SK-N-SH treated with all-trans-retinoic acid at 6 μM for 48 hours (cell line): ENCODE results near the gene EFCAB5.

ENCODE experiments used
- ISL1 ChIP-seq: fragments of 250-450 bp; sonication (Bioruptor Pico); IDR thresholded peaks from 2 replicates; pipeline ENCODE4 v2.1.2; 2022; ENCODE audit warnings: mild to moderate bottlenecking, moderate library complexity
- OSR1 ChIP-seq: fragments of 250-450 bp; sonication (Bioruptor Pico); IDR thresholded peaks from 2 replicates; pipeline ENCODE4 v1.8.0; 2022; ENCODE audit warnings: moderate library complexity, mild to moderate bottlenecking, inconsistent platforms
- PPARA ChIP-seq: fragments of 250-450 bp; sonication (Bioruptor Pico); IDR thresholded peaks from 2 replicates; pipeline ENCODE4 v1.5.0; 2020; ENCODE audit warnings: mild to moderate bottlenecking, borderline replicate concordance
- RARB ChIP-seq: fragments of 250-450 bp; sonication (Bioruptor Pico); IDR thresholded peaks from 2 replicates; pipeline ENCODE4 v1.8.0; 2021; ENCODE audit warnings: mild to moderate bottlenecking, moderate library complexity
- SNAI2 ChIP-seq: fragments of 250-450 bp; sonication (Bioruptor Pico); IDR thresholded peaks from 2 replicates; pipeline ENCODE4 v1.5.0; 2020; ENCODE audit warnings: mild to moderate bottlenecking, moderate library complexity
- TOX ChIP-seq: fragments of 250-450 bp; sonication (Bioruptor Pico); IDR thresholded peaks from 2 replicates; pipeline ENCODE4 v1.8.0; 2021; ENCODE audit warnings: mild to moderate bottlenecking, moderate library complexity, borderline replicate concordance
- ZFP3 ChIP-seq: fragments of 250-450 bp; sonication (Bioruptor Pico); IDR thresholded peaks from 2 replicates; pipeline ENCODE4 v1.5.0; 2020; ENCODE audit warnings: mild to moderate bottlenecking, moderate library complexity
- ZFP30 ChIP-seq: fragments of 450-650 bp; formaldehyde crosslinking; IDR thresholded peaks from 2 replicates; pipeline ENCODE4 v1.5.0; 2022; ENCODE audit warnings: mild to moderate bottlenecking, moderate library complexity
- ZNF8 ChIP-seq: fragments of 450-650 bp; formaldehyde crosslinking; IDR thresholded peaks from 2 replicates; pipeline ENCODE4 v1.5.0; 2020; ENCODE audit warnings: mild to moderate bottlenecking, moderate library complexity
- TF ChIP-seq, protein P1 (sequence below): fragments of 250-450 bp; sonication (Bioruptor Pico); IDR thresholded peaks from 2 replicates; pipeline ENCODE4 v1.8.0; 2020; ENCODE audit warnings: mild to moderate bottlenecking, moderate library complexity, borderline replicate concordance
- TF ChIP-seq, protein P2 (sequence below): fragments of 250-450 bp; sonication (Bioruptor Pico); IDR thresholded peaks from 2 replicates; pipeline ENCODE4 v1.5.0; 2020; ENCODE audit warnings: mild to moderate bottlenecking, moderate library complexity
- TF ChIP-seq, protein P3 (sequence below): fragments of 250-450 bp; sonication (Bioruptor Pico); IDR thresholded peaks from 2 replicates; pipeline ENCODE4 v1.8.0; 2021; ENCODE audit warnings: low read depth, mild to moderate bottlenecking, moderate library complexity, borderline replicate concordance

DNA sequence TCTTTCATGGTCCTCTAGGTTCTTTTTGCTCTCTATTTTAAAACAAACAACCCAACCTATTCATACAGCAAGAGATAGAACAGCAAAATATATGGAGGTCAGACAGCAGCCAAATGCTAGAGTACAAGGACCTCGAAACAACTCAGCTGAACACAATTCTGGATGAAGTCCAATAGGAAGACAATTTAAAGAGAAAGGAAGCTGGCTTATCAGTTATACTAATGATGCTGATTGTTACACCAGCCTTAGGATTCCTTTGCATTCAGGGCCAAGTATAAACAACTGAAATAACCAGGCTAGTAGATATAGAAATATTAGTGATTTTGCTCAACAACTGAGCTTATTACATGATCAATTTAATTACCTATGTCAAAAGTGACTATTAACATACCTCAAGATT is 13.9 kb upstream of the EFCAB5 start:
- TF ChIP-seq PPARA (CRISPR knock-in tag), result no peak
- no peak for TF ChIP-seq TOX (CRISPR knock-in tag)
- TF ChIP-seq, protein P1, sequence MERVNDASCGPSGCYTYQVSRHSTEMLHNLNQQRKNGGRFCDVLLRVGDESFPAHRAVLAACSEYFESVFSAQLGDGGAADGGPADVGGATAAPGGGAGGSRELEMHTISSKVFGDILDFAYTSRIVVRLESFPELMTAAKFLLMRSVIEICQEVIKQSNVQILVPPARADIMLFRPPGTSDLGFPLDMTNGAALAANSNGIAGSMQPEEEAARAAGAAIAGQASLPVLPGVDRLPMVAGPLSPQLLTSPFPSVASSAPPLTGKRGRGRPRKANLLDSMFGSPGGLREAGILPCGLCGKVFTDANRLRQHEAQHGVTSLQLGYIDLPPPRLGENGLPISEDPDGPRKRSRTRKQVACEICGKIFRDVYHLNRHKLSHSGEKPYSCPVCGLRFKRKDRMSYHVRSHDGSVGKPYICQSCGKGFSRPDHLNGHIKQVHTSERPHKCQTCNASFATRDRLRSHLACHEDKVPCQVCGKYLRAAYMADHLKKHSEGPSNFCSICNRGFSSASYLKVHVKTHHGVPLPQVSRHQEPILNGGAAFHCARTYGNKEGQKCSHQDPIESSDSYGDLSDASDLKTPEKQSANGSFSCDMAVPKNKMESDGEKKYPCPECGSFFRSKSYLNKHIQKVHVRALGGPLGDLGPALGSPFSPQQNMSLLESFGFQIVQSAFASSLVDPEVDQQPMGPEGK (CRISPR knock-in tag), result no peak
- no peak for TF ChIP-seq RARB (CRISPR knock-in tag)
- TF ChIP-seq, protein P2, sequence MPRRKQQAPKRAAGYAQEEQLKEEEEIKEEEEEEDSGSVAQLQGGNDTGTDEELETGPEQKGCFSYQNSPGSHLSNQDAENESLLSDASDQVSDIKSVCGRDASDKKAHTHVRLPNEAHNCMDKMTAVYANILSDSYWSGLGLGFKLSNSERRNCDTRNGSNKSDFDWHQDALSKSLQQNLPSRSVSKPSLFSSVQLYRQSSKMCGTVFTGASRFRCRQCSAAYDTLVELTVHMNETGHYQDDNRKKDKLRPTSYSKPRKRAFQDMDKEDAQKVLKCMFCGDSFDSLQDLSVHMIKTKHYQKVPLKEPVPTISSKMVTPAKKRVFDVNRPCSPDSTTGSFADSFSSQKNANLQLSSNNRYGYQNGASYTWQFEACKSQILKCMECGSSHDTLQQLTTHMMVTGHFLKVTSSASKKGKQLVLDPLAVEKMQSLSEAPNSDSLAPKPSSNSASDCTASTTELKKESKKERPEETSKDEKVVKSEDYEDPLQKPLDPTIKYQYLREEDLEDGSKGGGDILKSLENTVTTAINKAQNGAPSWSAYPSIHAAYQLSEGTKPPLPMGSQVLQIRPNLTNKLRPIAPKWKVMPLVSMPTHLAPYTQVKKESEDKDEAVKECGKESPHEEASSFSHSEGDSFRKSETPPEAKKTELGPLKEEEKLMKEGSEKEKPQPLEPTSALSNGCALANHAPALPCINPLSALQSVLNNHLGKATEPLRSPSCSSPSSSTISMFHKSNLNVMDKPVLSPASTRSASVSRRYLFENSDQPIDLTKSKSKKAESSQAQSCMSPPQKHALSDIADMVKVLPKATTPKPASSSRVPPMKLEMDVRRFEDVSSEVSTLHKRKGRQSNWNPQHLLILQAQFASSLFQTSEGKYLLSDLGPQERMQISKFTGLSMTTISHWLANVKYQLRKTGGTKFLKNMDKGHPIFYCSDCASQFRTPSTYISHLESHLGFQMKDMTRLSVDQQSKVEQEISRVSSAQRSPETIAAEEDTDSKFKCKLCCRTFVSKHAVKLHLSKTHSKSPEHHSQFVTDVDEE, result no peak
- TF ChIP-seq ISL1, result no peak
- TF ChIP-seq OSR1, result no peak
- TF ChIP-seq SNAI2 (CRISPR knock-in tag), result no peak
- TF ChIP-seq ZNF8 (CRISPR knock-in tag), result no peak
- no peak for TF ChIP-seq ZFP3
- TF ChIP-seq, protein P3, sequence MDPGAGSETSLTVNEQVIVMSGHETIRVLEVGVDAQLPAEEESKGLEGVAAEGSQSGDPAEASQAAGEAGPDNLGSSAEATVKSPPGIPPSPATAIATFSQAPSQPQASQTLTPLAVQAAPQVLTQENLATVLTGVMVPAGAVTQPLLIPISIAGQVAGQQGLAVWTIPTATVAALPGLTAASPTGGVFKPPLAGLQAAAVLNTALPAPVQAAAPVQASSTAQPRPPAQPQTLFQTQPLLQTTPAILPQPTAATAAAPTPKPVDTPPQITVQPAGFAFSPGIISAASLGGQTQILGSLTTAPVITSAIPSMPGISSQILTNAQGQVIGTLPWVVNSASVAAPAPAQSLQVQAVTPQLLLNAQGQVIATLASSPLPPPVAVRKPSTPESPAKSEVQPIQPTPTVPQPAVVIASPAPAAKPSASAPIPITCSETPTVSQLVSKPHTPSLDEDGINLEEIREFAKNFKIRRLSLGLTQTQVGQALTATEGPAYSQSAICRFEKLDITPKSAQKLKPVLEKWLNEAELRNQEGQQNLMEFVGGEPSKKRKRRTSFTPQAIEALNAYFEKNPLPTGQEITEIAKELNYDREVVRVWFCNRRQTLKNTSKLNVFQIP, result no peak
- no peak for TF ChIP-seq ZFP30 (CRISPR knock-in tag)
